GM12878 (cell line): ENCODE data around the gene KBTBD8. TPM values are rescaled to one million over a fixed set of nuclear protein-coding genes. Genes with fewer than 3 reads are reported as not detected.

Experiments used
- ATAC-seq: fragments of 200-7000 bp; cut with Tn5 transposase; 3 replicates; pipeline ENCODE4 v1.9.1; 2020; ENCODE audit warnings: mild to moderate bottlenecking, moderate library complexity
- BruUV-seq: library from RNA; stranded (reverse); fragments of 400-500 nt; replicated peaks from 2 replicates; lab custom pipeline; 2021; lab: Mats Ljungman, UMichigan
- CTCF ChIA-PET: fragments of 300-600 bp; sonication (Branson Sonifier 250); formaldehyde crosslinking; extraction: SDS; loops from one replicate; lab custom pipeline; 2021; ENCODE audit warnings: inconsistent platforms; lab: Yijun Ruan, JAX
- POLR2A ChIA-PET: fragments of 350-600 bp; formaldehyde crosslinking; extraction: SDS; loops from one replicate; lab custom pipeline; 2021; ENCODE audit warnings: inconsistent platforms; lab: Charles Lee
- RAD21 ChIA-PET: fragments of 300-600 bp; sonication (Branson Sonifier 250); formaldehyde crosslinking; loops from one replicate; lab custom pipeline; 2023; ENCODE audit warnings: antibody characterized with exemption; ENCODE audit not compliant: unreplicated experiment; lab: Charles Lee
- SMC1A ChIA-PET: fragments of 300-600 bp; sonication (Branson Sonifier 250); formaldehyde crosslinking; loops from one replicate; lab custom pipeline; 2023; ENCODE audit not compliant: unreplicated experiment, uncharacterized antibody; lab: Charles Lee
- DNase-seq: peaks from one replicate; pipeline ENCODE4 v3.0.0-alpha.2; 2011; ENCODE audit warnings: low read depth, low spot score
- FAIRE-seq: peaks from 3 replicates; lab custom pipeline; 2011; peaks lifted over from hg19 to GRCh38; lab: Jason Lieb, UNC
- H2AFZ ChIP-seq: 2 replicates; pipeline ENCODE4 v1.6.0; 2011; ENCODE audit warnings: low read depth, low read length, control low read depth; ENCODE audit not compliant: control insufficient read depth
- H3K27ac ChIP-seq: 2 replicates; pipeline ENCODE4 v1.5.1; 2011; ENCODE audit warnings: control low read depth; ENCODE audit not compliant: control insufficient read depth, insufficient read depth
- H3K27me3 ChIP-seq, 2 experiments: replicated peaks in 1 of 2; 2 replicates each; pipeline versions ENCODE4 v1.6.0 to v1.6.1; 2011; ENCODE audit warnings: low read length in 1 of 2; ENCODE audit not compliant: control insufficient read depth in 2 of 2, insufficient read depth in 2 of 2
- H3K36me3 ChIP-seq, 2 experiments: 2 replicates each; pipeline ENCODE4 v1.5.1; 2011; ENCODE audit warnings: low read length in 1 of 2; ENCODE audit not compliant: control insufficient read depth in 2 of 2, insufficient read depth in 2 of 2
- H3K4me1 ChIP-seq: 2 replicates; pipeline ENCODE4 v1.6.1; 2011; ENCODE audit warnings: mild to moderate bottlenecking, low read length, moderate library complexity, mixed read lengths; ENCODE audit not compliant: control insufficient read depth, insufficient read depth
- H3K4me2 ChIP-seq: 2 replicates; pipeline ENCODE4 v1.6.0; 2011; ENCODE audit warnings: control low read depth; ENCODE audit not compliant: control insufficient read depth, insufficient read depth
- H3K4me3 ChIP-seq: fragments of 200-600 bp; sonication (generic); 2 replicates; pipeline ENCODE4 v1.5.1; 2016
- H3K79me2 ChIP-seq: 2 replicates; pipeline ENCODE4 v1.6.0; 2011; ENCODE audit warnings: low read length; ENCODE audit not compliant: control insufficient read depth, insufficient read depth
- H3K9ac ChIP-seq: 2 replicates; pipeline ENCODE4 v1.8.0; 2011; ENCODE audit warnings: low read length, control low read depth, mixed read lengths; ENCODE audit not compliant: control insufficient read depth, insufficient read depth
- H3K9me3 ChIP-seq: replicated peaks from 3 replicates; pipeline ENCODE4 v1.5.1; 2011; ENCODE audit warnings: mild to moderate bottlenecking, low read length; ENCODE audit not compliant: control insufficient read depth, insufficient read depth
- H4K20me1 ChIP-seq: 2 replicates; pipeline ENCODE4 v1.6.0; 2011; ENCODE audit not compliant: control insufficient read depth, insufficient read depth
- BCLAF1 ChIP-seq: fragments of 450-650 bp; IDR thresholded peaks from 2 replicates; pipeline ENCODE4 v1.6.1; 2017; ENCODE audit warnings: antibody characterized with exemption, mild to moderate bottlenecking, moderate library complexity
- EED ChIP-seq: sonication (generic); IDR thresholded peaks from 2 replicates; pipeline ENCODE4 v1.6.1; 2016; ENCODE audit warnings: antibody characterized with exemption, low read depth
- LARP7 ChIP-seq: fragments of 450-650 bp; IDR thresholded peaks from 2 replicates; pipeline ENCODE4 v1.6.1; 2017; ENCODE audit warnings: mild to moderate bottlenecking
- WGBS: methylation state at CpG from one replicate; pipeline ENCODE4 v1.1.6; 2016; ENCODE audit warnings: low lambda C conversion rate; ENCODE audit not compliant: insufficient replicate concordance, insufficient coverage; ENCODE audit errors: missing lambda C conversion rate; 5-methylcytosine and 5-hydroxymethylcytosine counted together
- in situ Hi-C: fragments of 300-500 bp; cut with MboI; formaldehyde crosslinking; loops from 9 replicates; pipeline ENCODE4 v1.14.3; 2018; ENCODE audit warnings: mixed read lengths
- intact Hi-C: fragments of 100-400 bp; cut with micrococcal nuclease; formaldehyde crosslinking; loops from one replicate; pipeline ENCODE4 v1.14.2; 2022; ENCODE audit not compliant: unreplicated experiment
- polyA plus RNA-seq, 11 experiments: library from polyadenylated mRNA; depleted of rRNA in 4 of 11; unstranded in 6 of 11; stranded (reverse) in 5 of 11; fragments of >200 nt; fragmentation: Nextera tagmentation in 4 of 11; fragmentation: Illumina TruSeq in 1 of 11; extraction: Ambion mirVana in 4 of 11; extraction: Trizol in 1 of 11; gene quantifications; 1 replicate in 1 of 11; 2 replicates in 10 of 11; pipeline versions ENCODE4 v1.2.1 to v1.2.3, GENCODE V29; 2011 to 2016; ENCODE audit warnings: inconsistent platforms in 2 of 11, missing spikeins in 2 of 11, low read depth in 1 of 11
- total RNA-seq, 4 experiments: library from RNA; depleted of rRNA in 3 of 4; stranded (reverse); fragments of >200 nt in 3 of 4; fragmentation: Illumina TruSeq in 1 of 4; extraction: Trizol in 1 of 4; gene quantifications; 2 replicates each; pipeline versions ENCODE4 v1.2.1 to v1.2.3, GENCODE V29; 2013 to 2021

KBTBD8 gene
- total and polyA plus RNA-seq, 10 of the 15 experiments (the other 5 are each of a cell fraction or from before 2014, with no cell fraction given): 8.5 to 44.4 (median 19.3) TPM

- ChIA-PET CTCF (interaction anchor here (1.4 to 2.8 kb wide), 4 partner anchors 9 to 49 kb away, joined by 4 to 23 read pairs (median 9); no protein-coding TSS in a partner anchor), POLR2A (interaction anchor here (0.5 to 2.2 kb wide), 6 partner anchors 9 to 531 kb away, joined by 3 to 10 read pairs (median 4); no protein-coding TSS in a partner anchor), RAD21 (interaction anchor here (1.0 to 3.6 kb wide), 5 partner anchors 7 to 115 kb away, joined by 3 to 47 read pairs (median 5); no protein-coding TSS in a partner anchor), SMC1A (interaction anchor here (1.1 to 4.1 kb wide), 7 partner anchors 8 to 111 kb away, joined by 3 to 36 read pairs (median 10); no protein-coding TSS in a partner anchor)
- H4K20me1 ChIP-seq: no peaks in the 10 kb centered on the region
- ATAC-seq (no peak), DNase-seq (no peak), FAIRE-seq (no peak)
- BruUV-seq: no TSS peak
- peaks cover 8% of the 10 kb centered on the region; the same call in 1 of the 2 replicates for H3K4me1 ChIP-seq
- in situ Hi-C loops: loop anchor here (25.0 kb wide), 1 partner anchor 788 kb away; no protein-coding TSS in a partner anchor
- H3K9me3 ChIP-seq: no peaks in the 10 kb centered on the region
- 1% methylated on average over 10 of the region's 10 CpGs for WGBS
- H2AFZ ChIP-seq: peak overlapping the region; percentile 40
- peak overlapping the region; percentile 69 for H3K9ac ChIP-seq
- H3K79me2 ChIP-seq: peaks cover 50% of the 10 kb centered on the region
- intact Hi-C loops: loop anchor here (10.0 kb wide), 1 partner anchor 774 kb away; the partner anchor contains the start of gene SLC25A26
- H3K27ac ChIP-seq: peak overlapping the region; percentile 74
- TF ChIP-seq LARP7 (0 out of 2 replicates have a peak, but pooled peaks have one; percentile 14), BCLAF1 (no peak), EED (0 out of 2 replicates have a peak, but pooled peaks have one; percentile 3)
- H3K27me3 ChIP-seq: no peaks in the 10 kb centered on the region
- peaks cover 3 to 11% of the 10 kb centered on the region in 2 experiments for H3K36me3 ChIP-seq
- peak overlapping the region; percentile 59 for H3K4me2 ChIP-seq
- H3K4me3 ChIP-seq: peak overlapping the region; percentile 92
Observed at GRCh38 chr3:66998904-66999235, 763 bp downstream of the KBTBD8 start.
